Measurements from ENCODE around the gene DDX25.

DNA sequence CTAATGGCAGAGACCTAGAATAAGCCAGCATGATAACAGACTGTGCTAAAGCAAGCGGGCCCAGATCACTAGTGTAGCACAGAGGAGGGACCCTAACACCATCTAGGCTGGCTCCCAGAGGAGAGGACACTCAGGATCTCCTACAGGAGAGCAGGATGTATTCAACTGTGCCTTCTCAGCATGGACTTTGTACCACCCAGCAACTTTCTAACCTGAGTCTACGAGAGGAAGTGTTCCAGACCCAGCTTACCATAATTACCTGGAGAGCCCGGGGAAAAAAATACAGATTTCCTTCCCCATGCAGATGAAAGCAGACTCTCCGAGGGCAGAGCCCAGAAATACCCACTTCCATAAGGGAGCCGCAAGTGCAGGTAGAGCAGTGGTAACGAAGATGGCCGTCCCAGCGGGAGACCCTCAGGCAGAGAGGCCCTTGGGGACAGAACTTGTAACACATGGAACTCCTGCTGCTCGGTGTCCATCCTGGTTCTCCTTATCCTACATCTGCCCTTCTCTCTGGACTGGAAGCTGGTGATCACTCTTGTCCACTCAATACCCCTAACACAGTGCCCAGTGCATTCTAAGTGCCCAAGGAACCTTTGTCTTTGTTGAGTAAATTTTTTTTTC, 20.2 kb downstream of the DDX25 start:
- TF ChIP-seq, protein P1, sequence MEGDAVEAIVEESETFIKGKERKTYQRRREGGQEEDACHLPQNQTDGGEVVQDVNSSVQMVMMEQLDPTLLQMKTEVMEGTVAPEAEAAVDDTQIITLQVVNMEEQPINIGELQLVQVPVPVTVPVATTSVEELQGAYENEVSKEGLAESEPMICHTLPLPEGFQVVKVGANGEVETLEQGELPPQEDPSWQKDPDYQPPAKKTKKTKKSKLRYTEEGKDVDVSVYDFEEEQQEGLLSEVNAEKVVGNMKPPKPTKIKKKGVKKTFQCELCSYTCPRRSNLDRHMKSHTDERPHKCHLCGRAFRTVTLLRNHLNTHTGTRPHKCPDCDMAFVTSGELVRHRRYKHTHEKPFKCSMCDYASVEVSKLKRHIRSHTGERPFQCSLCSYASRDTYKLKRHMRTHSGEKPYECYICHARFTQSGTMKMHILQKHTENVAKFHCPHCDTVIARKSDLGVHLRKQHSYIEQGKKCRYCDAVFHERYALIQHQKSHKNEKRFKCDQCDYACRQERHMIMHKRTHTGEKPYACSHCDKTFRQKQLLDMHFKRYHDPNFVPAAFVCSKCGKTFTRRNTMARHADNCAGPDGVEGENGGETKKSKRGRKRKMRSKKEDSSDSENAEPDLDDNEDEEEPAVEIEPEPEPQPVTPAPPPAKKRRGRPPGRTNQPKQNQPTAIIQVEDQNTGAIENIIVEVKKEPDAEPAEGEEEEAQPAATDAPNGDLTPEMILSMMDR (IDR thresholded peaks at IDR 0.05; ENCODE audit: low read length) = no peak
- no peak for TF ChIP-seq EZH2 (IDR thresholded peaks at IDR 0.05; ENCODE audit: borderline replicate concordance, low read length)
